ENCODE results near the gene COL4A3.

COL4A3 gene

GRCh38 chr2:227238238-227239237, 74.1 kb downstream of the COL4A3 start:
- peaks cover 12% of the 10 kb centered on the region; the same call in 1 of the 2 replicates for H3K4me1 ChIP-seq (ENCODE audit: insufficient read depth, low read length)
- no peak overlapping the region for H3K9ac ChIP-seq (ENCODE audit: low read depth, low read length)
- WGBS, result 58% methylated on average over 7 of the region's 10 CpGs
- H3K36me3 ChIP-seq (ENCODE audit: insufficient read depth, low read length), result no peaks in the 10 kb centered on the region
- no peak overlapping the region for H3K4me3 ChIP-seq (ENCODE audit: low read length)
- no peaks in the 10 kb centered on the region for H3K9me3 ChIP-seq (ENCODE audit: insufficient read depth, low read depth, low read length)
- H3K27me3 ChIP-seq (ENCODE audit: insufficient read depth, low read length), result no peaks in the 10 kb centered on the region
- H3K27ac ChIP-seq (ENCODE audit: low read depth, low read length), result no peak overlapping the region

- Histone ChIP-seq H3K4me1 (ENCODE audit: insufficient read depth, low read length) (peaks cover 6% of the 10 kb centered on the region; the same call in 1 of the 2 replicates), H3K27ac (ENCODE audit: low read depth, low read length) (no peak overlapping the region; the same call in 1 of the 2 replicates), H3K9ac (ENCODE audit: low read depth, low read length) (no peak overlapping the region), H3K27me3 (ENCODE audit: insufficient read depth, low read length) (no peaks in the 10 kb centered on the region), H3K9me3 (ENCODE audit: insufficient read depth, low read depth, low read length) (no peaks in the 10 kb centered on the region), H3K4me3 (ENCODE audit: low read length) (no peak overlapping the region), H3K36me3 (ENCODE audit: insufficient read depth, low read length) (no peaks in the 10 kb centered on the region)
- WGBS, result 85% methylated on average over 2 of the region's 2 CpGs
Measured at GRCh38 chr2:227241005-227241404, 76.6 kb downstream of the COL4A3 start.

- no peak overlapping the region for H3K27ac ChIP-seq (ENCODE audit: low read depth, low read length)
- H3K4me3 ChIP-seq (ENCODE audit: low read length), result no peak overlapping the region
- H3K4me1 ChIP-seq (ENCODE audit: insufficient read depth, low read length), result no peaks in the 10 kb centered on the region
- H3K9ac ChIP-seq (ENCODE audit: low read depth, low read length), result no peak overlapping the region
- no peaks in the 10 kb centered on the region for H3K9me3 ChIP-seq (ENCODE audit: insufficient read depth, low read depth, low read length)
- H3K27me3 ChIP-seq (ENCODE audit: insufficient read depth, low read length), result no peaks in the 10 kb centered on the region
- no peaks in the 10 kb centered on the region for H3K36me3 ChIP-seq (ENCODE audit: insufficient read depth, low read length)
- 87% methylated on average over 2 of the region's 2 CpGs for WGBS
Measured at GRCh38 chr2:227248876-227249275, 84.5 kb downstream of the COL4A3 start.

- Histone ChIP-seq H3K9me3 (ENCODE audit: insufficient read depth, low read depth, low read length) (no peaks in the 10 kb centered on the region), H3K36me3 (ENCODE audit: insufficient read depth, low read length) (no peaks in the 10 kb centered on the region), H3K9ac (ENCODE audit: low read depth, low read length) (no peak overlapping the region), H3K4me3 (ENCODE audit: low read length) (no peak overlapping the region), H3K27me3 (ENCODE audit: insufficient read depth, low read length) (no peaks in the 10 kb centered on the region), H3K27ac (ENCODE audit: low read depth, low read length) (no peak overlapping the region), H3K4me1 (ENCODE audit: insufficient read depth, low read length) (no peaks in the 10 kb centered on the region)
- WGBS, result 90% methylated on average over 2 of the region's 2 CpGs
Measured at GRCh38 chr2:227252831-227253230, 88.4 kb downstream of the COL4A3 start.

- no peaks in the 10 kb centered on the region for H3K4me1 ChIP-seq (ENCODE audit: insufficient read depth, low read length)
- no peak overlapping the region for H3K4me3 ChIP-seq (ENCODE audit: low read length)
- no peak overlapping the region for H3K9ac ChIP-seq (ENCODE audit: low read depth, low read length)
- no peak overlapping the region for H3K27ac ChIP-seq (ENCODE audit: low read depth, low read length)
- H3K36me3 ChIP-seq (ENCODE audit: insufficient read depth, low read length), result no peaks in the 10 kb centered on the region
- no peaks in the 10 kb centered on the region for H3K9me3 ChIP-seq (ENCODE audit: insufficient read depth, low read depth, low read length)
- H3K27me3 ChIP-seq (ENCODE audit: insufficient read depth, low read length), result no peaks in the 10 kb centered on the region
Measured at GRCh38 chr2:227256605-227257004, 92.2 kb downstream of the COL4A3 start.

GRCh38 chr2:227257820-227258219, 93.4 kb downstream of the COL4A3 start:
- 93% methylated on average over 5 of the region's 5 CpGs for WGBS

GRCh38 chr2:227260041-227260440, 95.6 kb downstream of the COL4A3 start:
- Histone ChIP-seq H3K9me3 (ENCODE audit: insufficient read depth, low read depth, low read length) (no peaks in the 10 kb centered on the region), H3K4me3 (ENCODE audit: low read length) (no peak overlapping the region), H3K27me3 (ENCODE audit: insufficient read depth, low read length) (no peaks in the 10 kb centered on the region), H3K9ac (ENCODE audit: low read depth, low read length) (no peak overlapping the region), H3K4me1 (ENCODE audit: insufficient read depth, low read length) (no peaks in the 10 kb centered on the region), H3K27ac (ENCODE audit: low read depth, low read length) (no peak overlapping the region), H3K36me3 (ENCODE audit: insufficient read depth, low read length) (no peaks in the 10 kb centered on the region)
- WGBS, result 96% methylated on average over 5 of the region's 5 CpGs

More at GRCh38 chr2:227257820-227258219, 93.4 kb downstream of the COL4A3 start:
- no peaks in the 10 kb centered on the region for H3K36me3 ChIP-seq (ENCODE audit: insufficient read depth, low read length)
- H3K4me1 ChIP-seq (ENCODE audit: insufficient read depth, low read length), result no peaks in the 10 kb centered on the region
- no peak overlapping the region for H3K27ac ChIP-seq (ENCODE audit: low read depth, low read length)
- H3K27me3 ChIP-seq (ENCODE audit: insufficient read depth, low read length), result no peaks in the 10 kb centered on the region
- H3K9ac ChIP-seq (ENCODE audit: low read depth, low read length), result no peak overlapping the region
- H3K9me3 ChIP-seq (ENCODE audit: insufficient read depth, low read depth, low read length), result no peaks in the 10 kb centered on the region
- H3K4me3 ChIP-seq (ENCODE audit: low read length), result no peak overlapping the region

GRCh38 chr2:227267410-227268115, 103.1 kb downstream of the COL4A3 start:
- 88% methylated on average over 10 of the region's 10 CpGs for WGBS
- Histone ChIP-seq H3K27ac (ENCODE audit: low read depth, low read length) (no peak overlapping the region), H3K36me3 (ENCODE audit: insufficient read depth, low read length) (no peaks in the 10 kb centered on the region), H3K27me3 (ENCODE audit: insufficient read depth, low read length) (no peaks in the 10 kb centered on the region), H3K9me3 (ENCODE audit: insufficient read depth, low read depth, low read length) (no peaks in the 10 kb centered on the region), H3K9ac (ENCODE audit: low read depth, low read length) (no peak overlapping the region), H3K4me1 (ENCODE audit: insufficient read depth, low read length) (no peaks in the 10 kb centered on the region), H3K4me3 (ENCODE audit: low read length) (no peak overlapping the region)

GRCh38 chr2:227280895-227281294, 116.5 kb downstream of the COL4A3 start:
- Histone ChIP-seq H3K9me3 (ENCODE audit: insufficient read depth, low read depth, low read length) (no peaks in the 10 kb centered on the region), H3K4me1 (ENCODE audit: insufficient read depth, low read length) (no peaks in the 10 kb centered on the region), H3K27me3 (ENCODE audit: insufficient read depth, low read length) (no peaks in the 10 kb centered on the region), H3K9ac (ENCODE audit: low read depth, low read length) (no peak overlapping the region), H3K27ac (ENCODE audit: low read depth, low read length) (no peak overlapping the region), H3K4me3 (ENCODE audit: low read length) (no peak overlapping the region), H3K36me3 (ENCODE audit: insufficient read depth, low read length) (no peaks in the 10 kb centered on the region)

GRCh38 chr2:227285741-227286236, 121.4 kb downstream of the COL4A3 start:
- Histone ChIP-seq H3K4me3 (ENCODE audit: low read length) (no peak overlapping the region), H3K27me3 (ENCODE audit: insufficient read depth, low read length) (no peaks in the 10 kb centered on the region), H3K9ac (ENCODE audit: low read depth, low read length) (no peak overlapping the region), H3K27ac (ENCODE audit: low read depth, low read length) (no peak overlapping the region), H3K36me3 (ENCODE audit: insufficient read depth, low read length) (no peaks in the 10 kb centered on the region), H3K4me1 (ENCODE audit: insufficient read depth, low read length) (no peaks in the 10 kb centered on the region), H3K9me3 (ENCODE audit: insufficient read depth, low read depth, low read length) (no peaks in the 10 kb centered on the region)
- 92% methylated on average over 6 of the region's 6 CpGs for WGBS

GRCh38 chr2:227287771-227288170, 123.3 kb downstream of the COL4A3 start:
- no peaks in the 10 kb centered on the region for H3K4me1 ChIP-seq (ENCODE audit: insufficient read depth, low read length)

More at GRCh38 chr2:227287771-227288170, 123.3 kb downstream of the COL4A3 start:
- H3K9me3 ChIP-seq (ENCODE audit: insufficient read depth, low read depth, low read length), result no peaks in the 10 kb centered on the region
- H3K36me3 ChIP-seq (ENCODE audit: insufficient read depth, low read length), result no peaks in the 10 kb centered on the region
- H3K27me3 ChIP-seq (ENCODE audit: insufficient read depth, low read length), result no peaks in the 10 kb centered on the region
- H3K4me3 ChIP-seq (ENCODE audit: low read length), result no peak overlapping the region
- 97% methylated on average over 5 of the region's 5 CpGs for WGBS
- H3K27ac ChIP-seq (ENCODE audit: low read depth, low read length), result no peak overlapping the region
- no peak overlapping the region for H3K9ac ChIP-seq (ENCODE audit: low read depth, low read length)

Data from HUES64 (cell line).